ENCODE measurements around the gene PCDH9. TPM values are rescaled to one million over a fixed set of nuclear protein-coding genes. Genes with fewer than 3 reads are reported as not detected.

The PCDH9 gene
- total RNA-seq, 1 donor from 2014 or later: 1.7 TPM

- H3K4me3 Mint-ChIP-seq (ENCODE audit: low read depth): no peak overlapping the region
- H3K27me3 Mint-ChIP-seq: no peaks in the 10 kb centered on the region
- TF ChIP-seq, protein P1, sequence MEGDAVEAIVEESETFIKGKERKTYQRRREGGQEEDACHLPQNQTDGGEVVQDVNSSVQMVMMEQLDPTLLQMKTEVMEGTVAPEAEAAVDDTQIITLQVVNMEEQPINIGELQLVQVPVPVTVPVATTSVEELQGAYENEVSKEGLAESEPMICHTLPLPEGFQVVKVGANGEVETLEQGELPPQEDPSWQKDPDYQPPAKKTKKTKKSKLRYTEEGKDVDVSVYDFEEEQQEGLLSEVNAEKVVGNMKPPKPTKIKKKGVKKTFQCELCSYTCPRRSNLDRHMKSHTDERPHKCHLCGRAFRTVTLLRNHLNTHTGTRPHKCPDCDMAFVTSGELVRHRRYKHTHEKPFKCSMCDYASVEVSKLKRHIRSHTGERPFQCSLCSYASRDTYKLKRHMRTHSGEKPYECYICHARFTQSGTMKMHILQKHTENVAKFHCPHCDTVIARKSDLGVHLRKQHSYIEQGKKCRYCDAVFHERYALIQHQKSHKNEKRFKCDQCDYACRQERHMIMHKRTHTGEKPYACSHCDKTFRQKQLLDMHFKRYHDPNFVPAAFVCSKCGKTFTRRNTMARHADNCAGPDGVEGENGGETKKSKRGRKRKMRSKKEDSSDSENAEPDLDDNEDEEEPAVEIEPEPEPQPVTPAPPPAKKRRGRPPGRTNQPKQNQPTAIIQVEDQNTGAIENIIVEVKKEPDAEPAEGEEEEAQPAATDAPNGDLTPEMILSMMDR (IDR thresholded peaks at IDR 0.05; ENCODE audit: unreplicated experiment): no peak
- no peaks in the 10 kb centered on the region for H3K36me3 Mint-ChIP-seq (ENCODE audit: insufficient read depth)
- H3K27ac Mint-ChIP-seq: no peak overlapping the region
- no peaks in the 10 kb centered on the region for H3K4me1 Mint-ChIP-seq (ENCODE audit: low read depth)
- no peaks in the 10 kb centered on the region for H3K9me3 Mint-ChIP-seq (ENCODE audit: low read depth)
- no peak for DNase-seq (ENCODE audit: low spot score, unreplicated experiment)
Observed at GRCh38 chr13:67004511-67004910, 225.6 kb downstream of the PCDH9 start.

DNA sequence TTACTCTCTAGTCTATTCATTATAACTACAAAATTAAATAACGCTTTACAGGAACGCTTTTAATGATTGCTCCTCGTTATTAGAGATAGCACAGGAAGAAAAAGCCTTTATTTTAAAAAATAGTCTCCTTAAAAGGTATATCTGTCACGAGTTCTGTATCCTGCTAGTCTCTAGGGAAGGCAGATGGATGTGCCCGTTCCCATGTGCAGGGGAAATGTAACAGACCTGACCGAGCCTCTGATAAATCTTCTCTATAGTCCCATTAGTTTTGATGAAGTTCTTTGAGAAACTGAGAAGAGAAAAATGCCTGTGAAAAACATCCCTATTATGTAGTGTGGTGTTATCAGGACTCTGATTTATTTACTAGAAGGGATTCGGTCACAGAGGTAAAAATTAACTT, 226.4 kb downstream of the PCDH9 start:
- TF ChIP-seq, protein P1 (IDR thresholded peaks at IDR 0.05; ENCODE audit: unreplicated experiment): no peak
- Mint-ChIP-seq H3K4me3 (ENCODE audit: low read depth) (no peak overlapping the region), H3K4me1 (ENCODE audit: low read depth) (no peaks in the 10 kb centered on the region), H3K9me3 (ENCODE audit: low read depth) (peaks cover 3% of the 10 kb centered on the region), H3K36me3 (ENCODE audit: insufficient read depth) (no peaks in the 10 kb centered on the region), H3K27me3 (no peaks in the 10 kb centered on the region), H3K27ac (no peak overlapping the region)
- DNase-seq (ENCODE audit: low spot score, unreplicated experiment): no peak

- H3K4me1 Mint-ChIP-seq (ENCODE audit: low read depth): no peaks in the 10 kb centered on the region
- H3K27me3 Mint-ChIP-seq: no peaks in the 10 kb centered on the region
- no peaks in the 10 kb centered on the region for H3K36me3 Mint-ChIP-seq (ENCODE audit: insufficient read depth)
- DNase-seq (ENCODE audit: low spot score, unreplicated experiment): no peak
- no peak overlapping the region for H3K4me3 Mint-ChIP-seq (ENCODE audit: low read depth)
- H3K27ac Mint-ChIP-seq: no peak overlapping the region
- TF ChIP-seq, protein P1 (IDR thresholded peaks at IDR 0.05; ENCODE audit: unreplicated experiment): no peak
- H3K9me3 Mint-ChIP-seq (ENCODE audit: low read depth): peaks cover 3% of the 10 kb centered on the region
Observed at GRCh38 chr13:67001363-67001762, 228.8 kb downstream of the PCDH9 start.

- H3K4me1 Mint-ChIP-seq (ENCODE audit: low read depth): peaks cover 4% of the 10 kb centered on the region
- H3K4me3 Mint-ChIP-seq (ENCODE audit: low read depth): no peak overlapping the region
- H3K27me3 Mint-ChIP-seq: no peaks in the 10 kb centered on the region
- DNase-seq (ENCODE audit: low spot score, unreplicated experiment): no peak
- no peaks in the 10 kb centered on the region for H3K36me3 Mint-ChIP-seq (ENCODE audit: insufficient read depth)
- H3K27ac Mint-ChIP-seq: no peak overlapping the region
- TF ChIP-seq, protein P1 (IDR thresholded peaks at IDR 0.05; ENCODE audit: unreplicated experiment): no peak
- peaks cover 3% of the 10 kb centered on the region for H3K9me3 Mint-ChIP-seq (ENCODE audit: low read depth)
Observed at GRCh38 chr13:66996503-66996902, 233.6 kb downstream of the PCDH9 start.

DNA sequence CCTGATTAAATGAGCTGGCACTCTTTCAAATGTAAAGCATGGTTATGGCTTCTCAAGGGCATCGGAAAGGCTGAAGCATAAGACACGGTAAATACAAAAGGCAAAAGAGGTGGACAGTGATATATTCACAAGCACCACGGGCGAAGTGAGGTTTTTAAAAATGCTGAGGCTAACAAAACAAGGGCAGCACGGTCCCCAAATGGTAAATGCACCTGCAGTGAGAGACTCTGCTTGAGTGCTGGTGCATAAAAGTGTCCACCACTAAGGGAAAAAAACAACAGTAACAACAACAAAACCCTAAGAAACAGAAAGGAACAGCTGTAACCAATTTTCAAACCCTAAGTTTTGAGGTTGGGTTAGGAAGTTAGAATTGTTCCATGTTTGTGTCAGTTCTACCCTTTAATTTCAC, 234.9 kb downstream of the PCDH9 start:
- DNase-seq (ENCODE audit: low spot score, unreplicated experiment): no peak
- peaks cover 4% of the 10 kb centered on the region for H3K4me1 Mint-ChIP-seq (ENCODE audit: low read depth)
- no peak overlapping the region for H3K27ac Mint-ChIP-seq
- peaks cover 3% of the 10 kb centered on the region for H3K9me3 Mint-ChIP-seq (ENCODE audit: low read depth)
- H3K4me3 Mint-ChIP-seq (ENCODE audit: low read depth): no peak overlapping the region
- no peaks in the 10 kb centered on the region for H3K36me3 Mint-ChIP-seq (ENCODE audit: insufficient read depth)
- TF ChIP-seq, protein P1 (IDR thresholded peaks at IDR 0.05; ENCODE audit: unreplicated experiment): no peak
- H3K27me3 Mint-ChIP-seq: no peaks in the 10 kb centered on the region
